Activated CD8-positive, alpha-beta memory T cell treated with anti-CD3 and anti-CD28 coated beads, Interleukin-2, amount 10 ng/mL, durations not matched to agents 7 days and 5 days (primary cell): ENCODE data around the gene MTR. TPM values are rescaled to one million over a fixed set of nuclear protein-coding genes. Genes with fewer than 3 reads are reported as not detected.

Experiments
- ATAC-seq: fragments of 150-1000 bp; cut with Tn5 transposase; one replicate; pipeline ENCODE4 v1.10.0; 2021; ENCODE audit warnings: moderate library complexity
- CTCF ChIA-PET: fragments of 350-600 bp; sonication (Branson Sonifier 250); formaldehyde crosslinking; loops from one replicate; lab custom pipeline; 2021; ENCODE audit warnings: antibody characterized with exemption; lab: Charles Lee
- DNase-seq: peaks from one replicate; pipeline ENCODE4 v3.0.0-alpha.2; 2020
- H3K27ac Mint-ChIP-seq: one replicate; pipeline ENCODE4 v1.8.0; 2021; ENCODE audit warnings: mild to moderate bottlenecking, mixed read lengths
- H3K27me3 Mint-ChIP-seq: one replicate; pipeline ENCODE4 v1.8.0; 2021; ENCODE audit warnings: mixed read lengths
- H3K36me3 Mint-ChIP-seq: one replicate; pipeline ENCODE4 v1.8.0; 2021; ENCODE audit warnings: mild to moderate bottlenecking, mixed read lengths
- H3K4me1 Mint-ChIP-seq: one replicate; pipeline ENCODE4 v1.8.0; 2021; ENCODE audit warnings: mixed read lengths
- H3K4me3 Mint-ChIP-seq: one replicate; pipeline ENCODE4 v1.8.0; 2021; ENCODE audit warnings: mild to moderate bottlenecking, moderate library complexity, mixed read lengths
- H3K9me3 Mint-ChIP-seq: one replicate; pipeline ENCODE4 v1.8.0; 2022; ENCODE audit warnings: low read depth, mixed read lengths
- total RNA-seq, 2 experiments: library from RNA; stranded (reverse); gene quantifications; one replicate each; pipeline ENCODE4 v1.2.3, GENCODE V29; 2021

The MTR gene
- total RNA-seq, 2 experiments from 2014 or later = 43.5 to 46.9 TPM

GRCh38 chr1:236760480-236760879 lies 34.6 kb upstream of the MTR start:
- Mint-ChIP-seq H3K4me3 (no peak overlapping the region), H3K9me3 (no peaks in the 10 kb centered on the region), H3K27me3 (peaks cover 11% of the 10 kb centered on the region), H3K4me1 (peaks cover 3% of the 10 kb centered on the region), H3K36me3 (no peaks in the 10 kb centered on the region), H3K27ac (no peak overlapping the region)
- no peak for DNase-seq
- CTCF ChIA-PET = interaction anchor here (0.6 to 3.2 kb wide), 5 partner anchors 7 to 996 kb away, joined by 5 to 19 read pairs (median 9); no protein-coding TSS in a partner anchor
- ATAC-seq = no peak

GRCh38 chr1:236760986-236761385 lies 34.1 kb upstream of the MTR start:
- ATAC-seq (no peak), DNase-seq (no peak)
- H3K4me3 Mint-ChIP-seq = no peak overlapping the region
- no peak overlapping the region for H3K27ac Mint-ChIP-seq
- CTCF ChIA-PET = no interaction called here
- H3K27me3 Mint-ChIP-seq = peaks cover 15% of the 10 kb centered on the region
- no peaks in the 10 kb centered on the region for H3K9me3 Mint-ChIP-seq
- no peaks in the 10 kb centered on the region for H3K36me3 Mint-ChIP-seq
- H3K4me1 Mint-ChIP-seq = peaks cover 3% of the 10 kb centered on the region

GRCh38 chr1:236761397-236762132 lies 33.5 kb upstream of the MTR start:
- Mint-ChIP-seq H3K36me3 (no peaks in the 10 kb centered on the region), H3K9me3 (no peaks in the 10 kb centered on the region), H3K27me3 (peaks cover 18% of the 10 kb centered on the region), H3K4me3 (no peak overlapping the region), H3K27ac (no peak overlapping the region), H3K4me1 (peaks cover 3% of the 10 kb centered on the region)
- no peak for DNase-seq
- ATAC-seq = no peak
- CTCF ChIA-PET = interaction anchor here (0.6 to 1.0 kb wide), 2 partner anchors 10 to 304 kb away, joined by 3 read pairs; no protein-coding TSS in a partner anchor

- Mint-ChIP-seq H3K27ac (no peak overlapping the region), H3K4me1 (peaks cover 3% of the 10 kb centered on the region), H3K27me3 (peaks cover 22% of the 10 kb centered on the region), H3K9me3 (no peaks in the 10 kb centered on the region), H3K36me3 (no peaks in the 10 kb centered on the region), H3K4me3 (no peak overlapping the region)
- CTCF ChIA-PET = interaction anchor here (0.6 to 1.0 kb wide), 2 partner anchors 11 to 305 kb away, joined by 3 read pairs; no protein-coding TSS in a partner anchor
- ATAC-seq = no peak
- no peak for DNase-seq
Measured at GRCh38 chr1:236762410-236762809, 32.7 kb upstream of the MTR start.

- peaks cover 34% of the 10 kb centered on the region for H3K27me3 Mint-ChIP-seq
- CTCF ChIA-PET = interaction anchor here (0.6 kb wide), 1 partner anchor 802 kb away, joined by 3 read pairs; no protein-coding TSS in a partner anchor
- H3K4me3 Mint-ChIP-seq = no peak overlapping the region
- no peaks in the 10 kb centered on the region for H3K4me1 Mint-ChIP-seq
- H3K36me3 Mint-ChIP-seq = no peaks in the 10 kb centered on the region
- DNase-seq (no peak), ATAC-seq (no peak)
- no peak overlapping the region for H3K27ac Mint-ChIP-seq
- H3K9me3 Mint-ChIP-seq = no peaks in the 10 kb centered on the region
Measured at GRCh38 chr1:236765831-236766230, 29.3 kb upstream of the MTR start.

- Mint-ChIP-seq H3K9me3 (no peaks in the 10 kb centered on the region), H3K4me1 (no peaks in the 10 kb centered on the region), H3K36me3 (no peaks in the 10 kb centered on the region), H3K4me3 (no peak overlapping the region), H3K27me3 (peaks cover 34% of the 10 kb centered on the region), H3K27ac (no peak overlapping the region)
- ATAC-seq (no peak), DNase-seq (no peak)
- CTCF ChIA-PET = interaction anchor here (0.6 kb wide), 1 partner anchor 801 kb away, joined by 3 read pairs; no protein-coding TSS in a partner anchor
Measured at GRCh38 chr1:236766506-236766905, 28.6 kb upstream of the MTR start.

- H3K27ac Mint-ChIP-seq = no peak overlapping the region
- no peak for ATAC-seq
Measured at GRCh38 chr1:236767276-236767675, 27.8 kb upstream of the MTR start.

GRCh38 chr1:236768601-236769000 lies 26.5 kb upstream of the MTR start:
- H3K4me1 Mint-ChIP-seq = no peaks in the 10 kb centered on the region
- H3K27me3 Mint-ChIP-seq = peaks cover 43% of the 10 kb centered on the region
- no peak overlapping the region for H3K27ac Mint-ChIP-seq
- no peak overlapping the region for H3K4me3 Mint-ChIP-seq
- H3K9me3 Mint-ChIP-seq = no peaks in the 10 kb centered on the region
- CTCF ChIA-PET = interaction anchor here (0.7 to 2.4 kb wide), 2 partner anchors 9 to 101 kb away, joined by 3 to 19 read pairs; no protein-coding TSS in a partner anchor
- DNase-seq (no peak), ATAC-seq (peak; percentile 36)
- no peaks in the 10 kb centered on the region for H3K36me3 Mint-ChIP-seq

More at GRCh38 chr1:236767276-236767675, 27.8 kb upstream of the MTR start:
- CTCF ChIA-PET = interaction anchor here (2.4 kb wide), 1 partner anchor 8 kb away, joined by 19 read pairs; no protein-coding TSS in a partner anchor
- no peak overlapping the region for H3K4me3 Mint-ChIP-seq
- H3K9me3 Mint-ChIP-seq = no peaks in the 10 kb centered on the region
- no peaks in the 10 kb centered on the region for H3K4me1 Mint-ChIP-seq
- no peaks in the 10 kb centered on the region for H3K36me3 Mint-ChIP-seq
- no peak for DNase-seq
- H3K27me3 Mint-ChIP-seq = peaks cover 37% of the 10 kb centered on the region

- Mint-ChIP-seq H3K36me3 (peaks cover 1% of the 10 kb centered on the region), H3K27me3 (peaks cover 37% of the 10 kb centered on the region), H3K27ac (no peak overlapping the region), H3K9me3 (peaks cover 3% of the 10 kb centered on the region), H3K4me1 (no peaks in the 10 kb centered on the region), H3K4me3 (no peak overlapping the region)
- DNase-seq = no peak
- ATAC-seq = no peak
- CTCF ChIA-PET = interaction anchor here (1.8 kb wide), 1 partner anchor 15 kb away, joined by 4 read pairs; no protein-coding TSS in a partner anchor
Measured at GRCh38 chr1:236773919-236774318, 21.2 kb upstream of the MTR start.

- DNase-seq (no peak), ATAC-seq (no peak)
- Mint-ChIP-seq H3K4me1 (no peaks in the 10 kb centered on the region), H3K27me3 (peaks cover 36% of the 10 kb centered on the region), H3K27ac (no peak overlapping the region), H3K4me3 (no peak overlapping the region), H3K9me3 (peaks cover 7% of the 10 kb centered on the region), H3K36me3 (peaks cover 6% of the 10 kb centered on the region)
- CTCF ChIA-PET = no interaction called here
Measured at GRCh38 chr1:236774926-236775325, 20.2 kb upstream of the MTR start.

- no peak overlapping the region for H3K4me3 Mint-ChIP-seq
- no peak overlapping the region for H3K27ac Mint-ChIP-seq
- H3K36me3 Mint-ChIP-seq = peaks cover 6% of the 10 kb centered on the region
- peaks cover 36% of the 10 kb centered on the region for H3K27me3 Mint-ChIP-seq
- no peaks in the 10 kb centered on the region for H3K4me1 Mint-ChIP-seq
- peaks cover 7% of the 10 kb centered on the region for H3K9me3 Mint-ChIP-seq
- ATAC-seq = no peak
- CTCF ChIA-PET = no interaction called here
- DNase-seq = no peak
Measured at GRCh38 chr1:236779312-236779711, 15.8 kb upstream of the MTR start.

- no peaks in the 10 kb centered on the region for H3K36me3 Mint-ChIP-seq
- H3K27ac Mint-ChIP-seq = no peak overlapping the region
- H3K4me3 Mint-ChIP-seq = no peak overlapping the region
- no peaks in the 10 kb centered on the region for H3K4me1 Mint-ChIP-seq
- peaks cover 13% of the 10 kb centered on the region for H3K27me3 Mint-ChIP-seq
- ATAC-seq (no peak), DNase-seq (no peak)
- CTCF ChIA-PET = interaction anchor here (1.5 kb wide), 1 partner anchor 26 kb away, joined by 4 read pairs; no protein-coding TSS in a partner anchor
- no peaks in the 10 kb centered on the region for H3K9me3 Mint-ChIP-seq
Measured at GRCh38 chr1:236785477-236785876, 9.6 kb upstream of the MTR start.

GRCh38 chr1:236786453-236786852 lies 8.6 kb upstream of the MTR start:
- ATAC-seq = no peak
- DNase-seq = no peak
- Mint-ChIP-seq H3K9me3 (no peaks in the 10 kb centered on the region), H3K36me3 (no peaks in the 10 kb centered on the region), H3K4me1 (no peaks in the 10 kb centered on the region), H3K27me3 (peaks cover 8% of the 10 kb centered on the region), H3K27ac (no peak overlapping the region), H3K4me3 (no peak overlapping the region)
- CTCF ChIA-PET = interaction anchor here (0.5 kb wide), 1 partner anchor 284 kb away, joined by 3 read pairs; no protein-coding TSS in a partner anchor
